ENCODE results near the gene CDC42EP1.
A peak's percentile ranks its signal among the peaks of the same experiment; 100 is the strongest.
"Not testable (repeated sequence)": the region's sequence is repeated elsewhere in the genome, so short reads cannot be mapped to it uniquely, and the experiment has no call there.

Gene CDC42EP1

DNA sequence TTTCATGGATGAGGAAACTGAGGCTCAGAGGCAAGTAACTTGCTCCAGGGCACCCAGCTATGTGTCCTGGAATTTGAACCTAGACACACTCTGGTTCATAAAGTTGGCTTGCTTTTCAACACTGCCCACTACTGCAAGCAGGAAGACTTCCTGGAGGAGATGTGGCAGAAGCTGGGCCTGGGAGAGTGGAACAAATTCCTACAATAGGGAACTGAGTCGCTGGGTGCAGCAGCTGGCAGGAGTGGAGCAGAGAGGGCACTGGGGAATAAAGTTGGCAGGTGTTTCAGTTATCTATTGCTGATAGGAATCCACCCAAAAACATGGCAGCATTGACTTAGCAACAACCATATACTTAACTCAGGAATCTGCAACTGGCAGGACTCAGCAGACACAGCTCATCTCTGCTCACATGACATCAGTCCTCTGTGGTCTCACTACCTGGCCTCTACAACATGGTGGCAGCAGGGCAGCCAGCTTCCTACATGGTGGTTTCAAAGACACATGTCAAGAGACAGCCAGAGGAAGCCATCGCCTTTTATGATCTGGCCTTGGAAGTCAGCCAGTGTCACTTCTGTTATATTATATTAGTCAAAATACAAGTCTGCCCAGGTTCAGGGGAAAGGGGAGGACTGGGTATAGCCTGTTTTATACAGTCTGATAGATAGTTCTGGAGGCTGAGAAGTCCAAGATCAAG, 30.5 kb upstream of the CDC42EP1 start:
- no peak for TF ChIP-seq ARNT (IDR thresholded peaks at IDR 0.05)
- no peak for TF ChIP-seq L3MBTL2 (conservative IDR thresholded peaks at IDR 0.05)
- TF ChIP-seq FOXA1 (IDR thresholded peaks at IDR 0.05): no peak
- TF ChIP-seq ELF4 (IDR thresholded peaks at IDR 0.05): no peak
- TF ChIP-seq HDGF (IDR thresholded peaks at IDR 0.05; ENCODE audit: borderline replicate concordance): no peak
- POLR2A ChIA-PET: no interaction called here
- DNase-seq (ENCODE audit: extremely low spot score): no peak
- CTCF ChIA-PET: interaction anchor here (0.7 kb wide), 1 partner anchor 10 kb away, joined by 4 read pairs; no protein-coding TSS in a partner anchor

DNA sequence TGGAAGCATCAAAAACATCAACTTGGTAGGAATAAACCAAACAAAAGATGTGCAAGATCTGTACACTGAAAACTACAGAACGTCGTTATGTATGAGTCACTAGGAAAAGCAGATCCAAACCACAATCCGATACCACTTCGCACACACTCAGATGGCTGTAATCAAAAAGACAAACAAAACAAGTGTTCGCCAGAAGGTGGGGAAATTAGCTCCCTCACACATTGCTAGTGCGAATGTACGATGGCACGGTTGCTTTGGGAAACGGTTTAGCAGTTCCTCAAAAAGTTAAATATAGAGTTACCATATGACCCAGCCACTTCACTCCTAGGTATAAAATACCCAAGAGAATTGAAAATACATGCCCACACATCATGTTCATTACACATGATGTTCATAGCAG, 26.3 kb upstream of the CDC42EP1 start:
- ChIA-PET POLR2A (interaction anchor here (0.9 kb wide), 1 partner anchor 28 kb away, joined by 3 read pairs; no protein-coding TSS in a partner anchor), CTCF (no interaction called here)
- DNase-seq (ENCODE audit: extremely low spot score): no peak
- TF ChIP-seq NFRKB (IDR thresholded peaks at IDR 0.05): no peak
- no peak for TF ChIP-seq FOXA1 (IDR thresholded peaks at IDR 0.05)
- TF ChIP-seq LEF1 (IDR thresholded peaks at IDR 0.05; ENCODE audit: borderline replicate concordance): no peak
- TF ChIP-seq BHLHE40 (IDR thresholded peaks at IDR 0.05; ENCODE audit: borderline replicate concordance): no peak
- TF ChIP-seq TARDBP (IDR thresholded peaks at IDR 0.05): no peak
- no peak for TF ChIP-seq ZNF384 (IDR thresholded peaks at IDR 0.05)

DNA sequence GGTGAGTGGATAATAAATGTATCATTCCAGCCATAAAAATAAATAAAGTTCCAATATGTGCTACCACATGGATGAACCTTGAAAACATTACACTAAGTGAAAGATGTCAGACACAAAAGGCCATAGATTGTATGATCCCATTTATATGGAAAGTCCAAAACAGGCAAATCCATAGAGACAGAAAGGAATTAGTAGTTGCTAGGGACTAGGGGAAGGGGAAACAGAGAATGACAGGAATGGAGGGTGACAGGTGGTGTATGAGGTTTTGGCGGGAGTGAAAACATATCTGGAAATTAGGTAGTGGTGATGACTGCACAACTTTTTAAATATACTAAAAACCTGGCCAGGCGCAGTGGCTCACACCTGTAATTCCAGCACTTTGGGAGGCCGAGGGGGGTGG, 25.8 kb upstream of the CDC42EP1 start:
- peak; percentile 50 for TF ChIP-seq L3MBTL2 (conservative IDR thresholded peaks at IDR 0.05)
- no peak for TF ChIP-seq FOXK2 (IDR thresholded peaks at IDR 0.05)
- no peak for TF ChIP-seq FOXM1 (IDR thresholded peaks at IDR 0.05; ENCODE audit: borderline replicate concordance)
- ChIA-PET POLR2A (interaction anchor here (0.9 kb wide), 1 partner anchor 27 kb away, joined by 3 read pairs; no protein-coding TSS in a partner anchor), CTCF (no interaction called here)
- no peak for DNase-seq (ENCODE audit: extremely low spot score)

DNA sequence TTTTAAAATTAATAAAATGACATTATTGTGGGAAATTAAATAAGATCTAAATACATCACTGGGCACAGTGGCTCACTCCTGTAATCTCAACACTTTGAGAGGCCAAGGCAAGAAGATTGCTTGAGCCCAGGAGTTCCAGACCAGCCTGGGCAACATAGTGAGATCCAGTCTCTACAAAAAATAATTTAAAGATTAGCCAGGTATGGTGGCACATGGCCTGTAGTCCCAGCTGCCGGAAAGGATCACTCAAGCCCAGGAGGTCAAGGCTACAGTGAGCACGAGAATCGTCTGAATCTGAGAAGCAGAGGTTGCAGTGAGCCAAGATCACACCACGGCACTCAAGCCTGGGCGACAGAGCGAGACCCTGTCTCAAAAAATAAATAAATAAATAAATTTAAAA, 25.1 kb upstream of the CDC42EP1 start:
- no peak for TF ChIP-seq ZNF384 (IDR thresholded peaks at IDR 0.05)
- no peak for TF ChIP-seq FOXK2 (IDR thresholded peaks at IDR 0.05)
- no peak for TF ChIP-seq ARNT (IDR thresholded peaks at IDR 0.05)
- no peak for TF ChIP-seq L3MBTL2 (conservative IDR thresholded peaks at IDR 0.05)
- no peak for TF ChIP-seq BHLHE40 (IDR thresholded peaks at IDR 0.05; ENCODE audit: borderline replicate concordance)
- no peak for TF ChIP-seq FOXM1 (IDR thresholded peaks at IDR 0.05; ENCODE audit: borderline replicate concordance)
- CTCF ChIA-PET: no interaction called here
- POLR2A ChIA-PET: no interaction called here
- no peak for DNase-seq (ENCODE audit: extremely low spot score)

DNA sequence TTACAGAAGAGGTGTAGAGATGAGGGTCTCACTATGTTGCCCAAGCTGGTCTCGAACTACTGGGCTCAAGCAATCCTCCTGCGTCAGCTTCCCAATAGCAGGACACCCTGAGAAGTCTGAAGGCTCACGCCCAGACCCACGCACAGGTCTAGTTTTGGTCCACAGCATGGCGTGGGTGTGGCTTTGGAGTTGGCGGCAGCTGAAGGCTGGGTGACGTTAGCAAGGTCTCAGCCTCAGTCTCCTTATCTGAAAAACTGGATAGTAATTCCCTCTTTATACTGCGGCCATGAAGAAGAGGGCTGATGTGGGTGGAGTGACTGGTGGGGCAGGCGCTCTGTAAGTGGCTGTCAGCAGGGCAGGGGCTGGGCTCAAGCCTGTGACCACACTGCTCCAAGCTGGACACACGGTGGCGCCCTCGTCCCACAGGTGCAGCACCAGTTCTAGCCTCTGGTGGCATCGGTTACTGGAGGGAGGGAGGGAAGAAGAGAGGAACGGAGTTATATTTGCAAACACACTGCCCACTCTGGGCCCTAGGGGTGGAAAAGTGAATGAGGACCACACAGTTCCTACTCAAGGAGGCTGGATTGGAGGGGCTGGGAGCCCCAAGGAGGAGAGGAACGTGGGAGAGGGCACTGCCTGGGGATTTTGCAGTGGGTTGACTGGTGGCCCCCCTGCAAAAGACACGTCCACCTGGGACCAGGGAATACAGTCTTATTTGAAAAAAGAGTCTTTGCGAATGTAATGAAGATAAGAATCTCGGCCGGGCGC, 21.5 kb upstream of the CDC42EP1 start:
- peak; percentile 85; the same call in 1 of the 2 replicates for TF ChIP-seq HDGF (IDR thresholded peaks at IDR 0.05; ENCODE audit: borderline replicate concordance)
- TF ChIP-seq FOXM1 (IDR thresholded peaks at IDR 0.05; ENCODE audit: borderline replicate concordance): no peak
- no peak for TF ChIP-seq L3MBTL2 (conservative IDR thresholded peaks at IDR 0.05)
- TF ChIP-seq FOXK2 (IDR thresholded peaks at IDR 0.05): no peak
- TF ChIP-seq CTBP1 (IDR thresholded peaks at IDR 0.05; ENCODE audit: borderline replicate concordance): no peak
- POLR2A ChIA-PET: interaction anchor here (0.9 to 2.8 kb wide), 6 partner anchors 21 to 70 kb away, joined by 3 to 12 read pairs (median 4); partner anchors contain the start of genes CDC42EP1 and GGA1
- CTCF ChIA-PET: interaction anchor here (0.6 to 5.9 kb wide), 10 partner anchors 16 to 146 kb away, joined by 3 to 51 read pairs (median 6); no protein-coding TSS in a partner anchor
- peak; percentile 99 for DNase-seq (ENCODE audit: extremely low spot score)

DNA sequence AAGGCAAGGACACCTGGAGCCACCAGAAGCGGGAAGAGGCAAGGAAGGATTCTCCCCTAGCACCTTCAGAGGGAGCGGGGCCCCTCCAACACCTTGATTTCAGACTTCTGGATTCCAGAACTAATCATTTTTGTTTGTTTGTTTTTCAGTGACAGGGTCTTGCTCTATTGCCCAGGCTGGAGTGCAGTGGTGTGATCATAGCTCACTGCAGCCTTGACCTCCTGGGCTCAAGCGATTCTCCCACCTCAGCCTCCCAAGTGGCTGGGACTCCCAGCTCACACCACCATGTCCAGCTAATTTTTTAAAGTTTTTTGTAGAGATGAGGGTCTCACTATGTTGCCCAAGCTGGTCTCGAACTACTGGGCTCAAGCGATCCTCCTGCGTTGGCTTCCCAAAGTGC, 20.5 kb upstream of the CDC42EP1 start:
- ChIA-PET CTCF (interaction anchor here (0.6 to 5.9 kb wide), 10 partner anchors 10 to 322 kb away, joined by 3 to 51 read pairs (median 7); no protein-coding TSS in a partner anchor), POLR2A (interaction anchor here (1.0 to 2.8 kb wide), 6 partner anchors 20 to 69 kb away, joined by 3 to 12 read pairs (median 4); partner anchors contain the start of genes CDC42EP1 and GGA1)
- DNase-seq (ENCODE audit: extremely low spot score): not testable (repeated sequence)

DNA sequence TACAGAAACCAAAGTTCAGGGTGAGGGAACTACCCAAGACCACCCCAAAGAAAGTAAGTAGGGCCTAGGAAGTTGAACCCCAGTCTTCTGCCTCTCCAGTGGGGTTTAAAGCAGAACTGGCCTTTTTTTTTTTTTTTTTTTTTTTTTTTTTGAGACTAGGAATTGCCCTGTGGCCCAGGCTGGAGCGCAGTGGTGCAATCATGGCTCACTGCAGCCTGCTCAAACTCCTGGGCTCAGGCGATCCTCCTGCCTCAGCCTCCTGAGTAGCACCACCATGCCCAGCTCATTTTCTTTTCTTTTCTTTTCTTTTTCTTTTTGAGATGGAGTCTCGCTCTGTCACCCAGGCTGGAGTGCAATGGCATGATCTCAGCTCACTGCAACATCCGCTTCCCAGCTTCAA, 17.9 kb upstream of the CDC42EP1 start:
- not testable (repeated sequence) for DNase-seq (ENCODE audit: extremely low spot score)
- 0 out of 2 replicates have a peak, but pooled peaks have one; percentile 13 for TF ChIP-seq ZNF384 (IDR thresholded peaks at IDR 0.05)
- CTCF ChIA-PET: interaction anchor here (1.0 to 5.9 kb wide), 5 partner anchors 20 to 60 kb away, joined by 4 to 51 read pairs (median 9); no protein-coding TSS in a partner anchor
- POLR2A ChIA-PET: interaction anchor here (0.7 to 1.8 kb wide), 5 partner anchors 19 to 67 kb away, joined by 3 to 7 read pairs (median 6); partner anchors contain the start of gene GGA1

DNA sequence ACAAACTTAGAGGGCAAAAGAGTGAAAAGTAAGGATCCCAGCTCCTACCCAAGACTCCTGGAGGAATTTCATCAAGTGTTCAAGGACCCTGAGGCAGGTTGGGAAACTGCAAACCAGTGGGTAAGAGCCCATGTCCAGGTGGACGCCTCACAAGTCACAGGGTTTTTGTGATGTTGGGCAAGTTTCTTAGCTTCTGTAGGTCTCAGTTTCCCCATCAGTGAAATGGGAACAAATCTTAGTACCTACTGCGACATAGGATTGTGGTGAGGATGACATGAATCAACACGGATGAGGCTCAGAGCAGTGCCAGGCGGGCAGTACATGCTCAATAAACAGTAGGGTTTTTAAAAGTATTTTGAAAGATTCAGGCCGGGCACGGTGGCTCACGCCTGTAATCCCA, 17.3 kb upstream of the CDC42EP1 start:
- ChIA-PET CTCF (interaction anchor here (1.1 to 5.9 kb wide), 5 partner anchors 20 to 57 kb away, joined by 4 to 51 read pairs (median 30); no protein-coding TSS in a partner anchor), POLR2A (interaction anchor here (1.8 kb wide), 1 partner anchor 20 kb away, joined by 7 read pairs; no protein-coding TSS in a partner anchor)
- DNase-seq (ENCODE audit: extremely low spot score): no peak
- no peak for TF ChIP-seq FOXK2 (IDR thresholded peaks at IDR 0.05)
- TF ChIP-seq NFRKB (IDR thresholded peaks at IDR 0.05): no peak
- TF ChIP-seq CTBP1 (IDR thresholded peaks at IDR 0.05; ENCODE audit: borderline replicate concordance): no peak
- TF ChIP-seq FOXM1 (IDR thresholded peaks at IDR 0.05; ENCODE audit: borderline replicate concordance): no peak
- TF ChIP-seq SP1 (IDR thresholded peaks at IDR 0.05): no peak
- TF ChIP-seq BHLHE40 (IDR thresholded peaks at IDR 0.05; ENCODE audit: borderline replicate concordance): no peak
- no peak for TF ChIP-seq HDGF (IDR thresholded peaks at IDR 0.05; ENCODE audit: borderline replicate concordance)
- TF ChIP-seq FOXA1 (IDR thresholded peaks at IDR 0.05): no peak
- no peak for TF ChIP-seq ZNF384 (IDR thresholded peaks at IDR 0.05)
- TF ChIP-seq TARDBP (IDR thresholded peaks at IDR 0.05): no peak
- TF ChIP-seq L3MBTL2 (conservative IDR thresholded peaks at IDR 0.05): no peak
- TF ChIP-seq ELF4 (IDR thresholded peaks at IDR 0.05): no peak
- no peak for TF ChIP-seq SUZ12 (IDR thresholded peaks at IDR 0.05)
- TF ChIP-seq ARNT (IDR thresholded peaks at IDR 0.05): no peak
- TF ChIP-seq LEF1 (IDR thresholded peaks at IDR 0.05; ENCODE audit: borderline replicate concordance): no peak
- TF ChIP-seq, protein P1, sequence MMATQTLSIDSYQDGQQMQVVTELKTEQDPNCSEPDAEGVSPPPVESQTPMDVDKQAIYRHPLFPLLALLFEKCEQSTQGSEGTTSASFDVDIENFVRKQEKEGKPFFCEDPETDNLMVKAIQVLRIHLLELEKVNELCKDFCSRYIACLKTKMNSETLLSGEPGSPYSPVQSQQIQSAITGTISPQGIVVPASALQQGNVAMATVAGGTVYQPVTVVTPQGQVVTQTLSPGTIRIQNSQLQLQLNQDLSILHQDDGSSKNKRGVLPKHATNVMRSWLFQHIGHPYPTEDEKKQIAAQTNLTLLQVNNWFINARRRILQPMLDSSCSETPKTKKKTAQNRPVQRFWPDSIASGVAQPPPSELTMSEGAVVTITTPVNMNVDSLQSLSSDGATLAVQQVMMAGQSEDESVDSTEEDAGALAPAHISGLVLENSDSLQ (IDR thresholded peaks at IDR 0.05): no peak
